HTERT RPE-1 (cell line): ENCODE results near the gene VAV2.
"Not testable (repeated sequence)": the region's sequence is repeated elsewhere in the genome, so short reads cannot be mapped to it uniquely, and the experiment has no call there.

Source experiments
- in situ Hi-C: fragments of 300-500 bp; cut with MboI; formaldehyde crosslinking; loops from 4 replicates; pipeline ENCODE4 v1.14.3; 2020; ENCODE audit warnings: low sequenced_read_pairs

Gene VAV2

GRCh38 chr9:133939171-133939785 lies 52.8 kb downstream of the VAV2 start:
- in situ Hi-C loops: no loop called here

- in situ Hi-C loops: no loop called here
These were observed 53.4 kb downstream of the VAV2 start for GRCh38 chr9:133938753-133939152.

- in situ Hi-C loops: no loop called here
These were observed 54.0 kb downstream of the VAV2 start for GRCh38 chr9:133938086-133938485.

GRCh38 chr9:133937120-133937519 lies 55.0 kb downstream of the VAV2 start:
- in situ Hi-C loops: no loop called here

GRCh38 chr9:133935328-133936005 lies 56.7 kb downstream of the VAV2 start:
- in situ Hi-C loops: no loop called here

- in situ Hi-C loops: no loop called here
These were observed 57.5 kb downstream of the VAV2 start for GRCh38 chr9:133934482-133935232.

GRCh38 chr9:133933426-133934026 lies 58.6 kb downstream of the VAV2 start:
- in situ Hi-C loops: no loop called here

GRCh38 chr9:133932633-133933032 lies 59.5 kb downstream of the VAV2 start:
- in situ Hi-C loops: no loop called here

GRCh38 chr9:133932181-133932580 lies 59.9 kb downstream of the VAV2 start:
- in situ Hi-C loops: no loop called here

GRCh38 chr9:133930682-133931485 lies 61.2 kb downstream of the VAV2 start:
- in situ Hi-C loops: no loop called here

- in situ Hi-C loops: no loop called here
These were observed 62.0 kb downstream of the VAV2 start for GRCh38 chr9:133930046-133930681.

GRCh38 chr9:133929599-133929998 lies 62.5 kb downstream of the VAV2 start:
- in situ Hi-C loops: no loop called here

GRCh38 chr9:133928248-133928764 lies 63.8 kb downstream of the VAV2 start:
- in situ Hi-C loops: no loop called here

GRCh38 chr9:133927041-133927440 lies 65.1 kb downstream of the VAV2 start:
- in situ Hi-C loops: no loop called here

- in situ Hi-C loops: no loop called here
These were observed 65.8 kb downstream of the VAV2 start for GRCh38 chr9:133926165-133926856.

- in situ Hi-C loops: no loop called here
These were observed 67.7 kb downstream of the VAV2 start for GRCh38 chr9:133924453-133924852.

GRCh38 chr9:133923608-133924007 lies 68.5 kb downstream of the VAV2 start:
- in situ Hi-C loops: not testable (repeated sequence)

GRCh38 chr9:133921866-133922265 lies 70.3 kb downstream of the VAV2 start:
- in situ Hi-C loops: no loop called here

GRCh38 chr9:133920471-133920870 lies 71.7 kb downstream of the VAV2 start:
- in situ Hi-C loops: no loop called here
